GM19468 (cell line): ENCODE results near the gene PDGFC.

Experiments
- ATAC-seq: cut with Tn5 transposase; IDR thresholded peaks from one replicate; pipeline ENCODE4 v1.9.1; 2021; ENCODE audit warnings: mild to moderate bottlenecking, moderate library complexity, moderate number of reproducible peaks; ENCODE audit not compliant: unreplicated experiment; ENCODE audit errors: extremely low read depth

PDGFC gene

DNA sequence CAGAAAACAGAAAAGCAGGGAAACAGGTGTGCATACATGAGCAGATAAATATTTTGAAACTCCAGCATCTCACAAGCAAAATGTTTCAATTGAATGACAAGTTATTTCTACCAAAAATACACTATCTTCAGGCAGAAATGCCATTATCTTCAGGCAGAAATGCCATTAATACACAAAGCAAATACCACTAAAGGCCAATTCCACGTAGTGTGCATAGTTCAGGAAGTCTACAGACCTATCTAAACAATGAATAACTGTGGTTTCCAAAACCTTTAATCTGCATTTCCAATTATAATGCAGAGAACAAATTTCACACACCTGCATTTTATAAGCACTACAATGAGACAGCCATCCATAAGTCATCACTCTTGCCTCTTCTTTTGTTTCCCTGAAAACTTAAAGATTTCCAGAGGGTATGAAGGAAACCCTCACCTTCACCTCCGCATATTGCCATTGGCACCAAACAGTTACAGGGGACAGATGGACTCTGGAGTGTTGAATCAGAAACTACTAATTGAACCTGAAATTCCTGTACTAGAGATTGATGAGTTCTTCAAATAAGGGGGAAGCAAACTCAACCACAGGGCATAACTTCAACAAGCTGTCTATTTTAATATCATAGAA is 179.0 kb downstream of the PDGFC start:
- no peak for ATAC-seq

DNA sequence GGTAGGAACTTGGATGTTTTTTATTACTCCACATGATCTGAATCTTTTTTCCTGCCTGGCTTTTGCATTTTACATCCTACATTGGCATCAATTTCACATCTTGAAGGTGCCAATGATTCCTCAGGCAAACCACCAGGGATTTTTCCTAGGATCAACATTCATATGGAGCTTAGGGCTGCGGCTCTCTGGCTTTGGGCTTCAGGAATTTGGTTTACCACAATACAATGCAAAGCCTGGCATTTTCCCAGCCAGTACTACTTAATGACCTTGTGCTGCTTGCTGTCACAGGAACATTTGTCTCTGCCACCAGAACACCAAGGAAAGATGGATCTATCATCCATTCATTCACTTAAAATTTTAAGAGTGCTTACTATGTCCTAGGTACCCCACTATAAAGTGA is 180.7 kb downstream of the PDGFC start:
- no peak for ATAC-seq

DNA sequence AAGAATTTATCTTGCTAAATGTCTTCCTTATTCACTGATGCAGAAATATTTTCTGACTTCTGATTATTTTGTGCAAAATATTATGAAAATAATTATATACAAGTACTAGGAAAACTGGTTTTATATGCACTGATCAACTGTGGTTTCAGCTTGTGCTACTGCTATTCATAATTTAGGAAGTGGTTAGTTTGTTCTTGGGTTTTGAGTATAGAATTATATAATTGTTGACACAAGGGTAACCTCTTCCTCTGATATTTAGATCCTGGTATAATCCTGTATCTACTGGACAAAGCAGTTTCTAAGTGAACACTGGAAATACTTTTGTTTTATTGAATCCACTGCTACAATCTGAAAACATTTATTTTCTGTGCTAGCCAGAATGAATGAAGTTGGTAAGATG is 182.8 kb downstream of the PDGFC start:
- ATAC-seq: no peak

DNA sequence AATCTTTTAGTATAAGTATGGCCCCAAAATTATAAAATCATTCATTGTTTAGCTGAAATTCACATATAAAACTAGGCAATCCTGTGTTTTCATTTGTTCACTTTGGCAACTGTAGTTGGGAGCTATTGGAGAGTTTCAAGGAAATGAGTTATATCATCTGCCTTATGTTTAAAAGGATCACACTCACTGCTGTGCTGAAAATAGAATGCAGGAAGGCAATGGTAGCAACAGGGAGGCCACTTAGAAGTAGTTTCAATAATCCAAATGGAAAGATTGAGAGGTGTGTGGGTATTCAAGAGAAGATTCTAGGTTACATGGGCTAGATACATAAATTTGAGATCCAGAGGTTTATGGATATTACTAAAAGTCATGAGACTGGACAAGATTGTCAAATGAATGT is 184.9 kb downstream of the PDGFC start:
- no peak for ATAC-seq

DNA sequence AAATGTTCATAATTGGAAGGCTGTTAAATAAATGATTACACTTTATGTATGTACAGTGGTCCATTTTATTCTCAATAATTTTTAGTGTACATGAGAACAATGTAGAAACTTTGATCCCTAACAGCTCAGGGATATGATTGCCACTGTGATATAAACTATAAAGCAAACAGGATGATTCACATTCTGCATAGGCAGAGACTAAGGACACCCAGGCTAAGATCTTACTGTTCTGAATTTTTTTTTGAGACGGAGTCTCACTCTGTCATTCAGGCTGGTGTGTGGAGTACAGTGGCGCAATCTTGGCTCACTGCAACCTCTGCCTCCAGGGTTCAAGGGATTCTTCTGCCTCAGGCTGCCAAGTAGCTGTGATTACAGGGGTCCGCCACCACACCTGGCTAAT is 186.6 kb downstream of the PDGFC start:
- ATAC-seq: no peak

DNA sequence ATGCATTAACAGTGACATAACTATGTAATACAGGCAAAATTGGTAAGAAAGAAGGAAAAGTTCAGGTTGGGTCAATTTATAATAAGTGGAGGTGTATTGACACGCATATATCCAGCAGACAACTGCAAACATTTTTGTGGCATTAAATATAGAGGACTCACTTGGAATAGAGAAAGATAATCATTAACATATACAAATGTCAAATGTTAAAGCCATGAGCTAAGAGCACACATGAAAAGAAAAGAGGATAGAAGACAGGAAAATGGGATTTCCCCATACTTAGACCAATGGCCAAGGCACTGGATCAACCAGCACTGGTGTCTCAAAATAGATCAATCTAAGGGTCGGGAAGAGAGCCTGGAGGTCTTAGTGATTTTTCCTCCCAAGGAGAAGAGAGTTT is 187.6 kb downstream of the PDGFC start:
- no peak for ATAC-seq

DNA sequence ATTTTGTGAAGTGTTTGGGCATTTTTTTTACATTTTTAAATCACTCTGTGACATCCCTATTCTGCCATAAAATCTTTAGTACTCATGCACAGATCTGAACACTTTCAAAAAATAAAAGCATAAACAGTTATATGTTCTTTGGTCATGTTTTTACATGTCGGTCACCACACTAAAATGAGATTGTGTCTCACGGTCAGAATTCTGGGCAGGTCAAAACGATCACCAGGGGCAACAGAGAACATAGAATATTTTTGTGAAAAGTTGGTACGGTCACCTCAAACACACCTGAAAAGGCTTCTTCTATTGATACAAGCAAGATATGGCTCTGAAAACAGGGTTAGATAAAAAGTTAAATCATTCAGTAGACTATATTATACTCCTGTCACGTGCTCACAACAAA is 189.1 kb downstream of the PDGFC start:
- ATAC-seq: no peak

DNA sequence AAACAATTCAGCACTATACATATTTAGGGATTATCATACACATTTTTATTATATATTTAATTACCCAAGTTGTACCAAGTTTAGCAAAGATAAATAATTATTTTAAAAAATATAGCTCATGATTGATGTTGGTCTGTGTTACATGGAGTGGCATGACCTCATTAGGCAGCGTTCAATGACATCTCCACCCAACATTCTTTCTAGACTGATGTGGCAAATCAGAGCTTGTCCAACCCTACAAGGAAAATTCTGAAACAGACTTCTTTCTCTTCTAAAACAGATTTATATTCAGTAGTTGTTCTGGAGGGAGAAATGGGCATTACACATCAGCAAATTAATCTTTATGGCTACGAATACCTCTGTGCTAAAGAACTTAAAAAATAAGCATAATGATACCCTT is 189.7 kb downstream of the PDGFC start:
- no peak for ATAC-seq

DNA sequence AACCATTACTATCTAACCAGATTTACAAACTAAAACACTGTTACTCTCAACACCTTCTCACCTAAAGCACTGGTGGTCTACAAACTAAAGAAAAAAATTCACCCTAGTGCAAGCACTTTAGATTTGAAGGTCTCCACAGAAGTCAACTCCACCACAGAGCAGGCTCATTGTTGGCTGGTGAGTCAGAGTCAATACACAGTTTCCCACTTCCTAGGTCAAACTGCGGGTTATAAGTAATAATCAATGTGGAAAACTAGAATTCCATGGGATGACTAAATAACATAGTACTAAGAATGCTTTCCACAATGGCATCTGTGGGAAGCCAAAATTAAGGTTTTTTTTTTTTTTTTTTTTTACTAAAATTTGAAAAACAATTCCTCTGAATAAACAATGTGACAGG is 191.8 kb downstream of the PDGFC start:
- ATAC-seq: no peak

DNA sequence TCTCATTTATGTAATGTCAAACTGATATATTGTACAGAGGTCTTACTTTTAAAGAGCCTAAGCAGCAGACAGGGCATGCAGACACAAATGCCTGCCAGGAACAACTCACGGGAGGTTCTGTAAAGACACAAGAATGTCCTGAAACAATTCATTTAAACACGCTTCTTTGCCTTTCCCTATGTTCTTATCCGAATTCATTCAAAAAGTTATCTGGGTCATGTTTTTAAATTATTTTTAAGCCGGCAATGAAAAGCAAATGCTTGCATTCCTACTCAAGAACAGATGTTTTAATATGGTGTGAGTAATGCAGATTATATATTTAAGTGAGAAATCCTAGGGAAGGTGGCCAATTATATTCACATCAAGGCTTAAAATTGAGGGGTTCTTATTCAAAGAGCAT is 192.6 kb downstream of the PDGFC start:
- no peak for ATAC-seq

DNA sequence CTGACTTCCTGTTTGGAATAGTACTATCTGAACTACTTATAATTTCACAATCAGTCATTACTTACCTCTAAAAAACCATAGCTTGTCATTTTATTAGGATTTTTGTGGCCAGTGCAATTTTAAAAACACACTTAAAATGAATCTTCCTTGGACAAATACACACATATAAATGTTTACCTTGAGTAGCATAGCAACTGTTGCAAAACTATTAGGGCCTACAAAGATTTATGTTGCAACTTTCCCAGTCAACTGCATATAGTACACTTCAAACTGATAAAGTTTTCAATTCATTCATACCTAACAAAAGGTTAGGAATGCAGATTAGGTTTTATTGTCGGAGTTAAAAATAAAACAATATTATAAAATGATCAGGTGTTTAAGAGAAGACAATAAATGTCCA is 193.0 kb downstream of the PDGFC start:
- ATAC-seq: no peak

DNA sequence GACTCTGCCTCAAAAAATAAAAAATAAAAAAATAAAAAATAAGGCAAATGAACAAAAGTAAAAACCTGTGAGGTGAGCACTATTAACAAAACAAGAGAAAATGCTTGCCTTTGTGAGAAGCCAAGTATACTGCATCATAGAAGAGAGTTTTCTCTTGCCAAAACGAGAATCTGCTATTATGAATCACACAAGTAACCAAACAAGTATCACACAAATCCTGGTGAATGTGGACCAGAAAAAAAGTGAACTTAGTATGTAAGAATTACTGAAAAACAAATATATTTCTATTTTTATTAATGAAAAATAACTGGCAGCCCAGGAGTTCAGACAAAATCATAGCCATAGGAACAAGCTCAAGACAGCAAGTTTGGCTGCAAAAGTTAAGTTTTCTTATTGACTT is 193.5 kb downstream of the PDGFC start:
- ATAC-seq: no peak

DNA sequence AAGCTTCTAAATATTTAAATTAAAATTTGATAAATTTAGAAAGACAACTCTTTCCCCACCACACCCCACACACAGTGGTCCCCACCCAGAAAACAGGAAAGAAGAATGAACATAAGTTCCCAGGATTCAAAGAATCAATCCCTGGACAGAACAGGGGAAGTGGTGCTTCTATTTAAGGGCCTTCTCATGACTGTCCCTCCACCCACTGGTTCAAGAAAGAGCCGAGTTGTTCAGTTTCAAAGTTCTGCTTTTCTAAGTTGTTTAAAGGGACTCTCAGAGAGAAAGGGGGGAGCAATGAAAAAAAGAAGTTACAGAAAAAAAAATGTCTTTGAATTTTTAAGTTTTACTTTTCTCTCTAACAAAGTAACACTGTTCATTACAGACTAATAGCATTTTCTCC is 195.8 kb downstream of the PDGFC start:
- ATAC-seq: no peak

DNA sequence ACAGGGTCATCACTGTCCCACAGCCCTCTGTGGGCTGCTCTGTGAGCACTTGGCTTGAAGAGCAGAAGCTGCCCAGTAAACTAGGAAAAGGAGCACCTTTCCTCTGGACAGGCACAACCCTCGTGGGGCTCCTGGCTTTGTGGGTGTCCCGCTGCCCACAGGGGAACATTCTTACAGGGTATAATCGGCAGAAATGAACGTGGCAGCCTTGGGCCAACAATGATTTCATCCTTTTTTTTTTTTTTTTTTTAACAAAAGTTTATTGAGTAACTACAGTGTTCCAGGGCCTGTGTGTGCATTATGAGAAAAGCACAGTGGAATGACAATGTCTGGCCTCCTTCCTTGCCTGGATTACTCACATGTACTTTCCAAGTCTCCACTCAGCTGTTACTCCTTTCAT is 197.2 kb downstream of the PDGFC start:
- no peak for ATAC-seq

DNA sequence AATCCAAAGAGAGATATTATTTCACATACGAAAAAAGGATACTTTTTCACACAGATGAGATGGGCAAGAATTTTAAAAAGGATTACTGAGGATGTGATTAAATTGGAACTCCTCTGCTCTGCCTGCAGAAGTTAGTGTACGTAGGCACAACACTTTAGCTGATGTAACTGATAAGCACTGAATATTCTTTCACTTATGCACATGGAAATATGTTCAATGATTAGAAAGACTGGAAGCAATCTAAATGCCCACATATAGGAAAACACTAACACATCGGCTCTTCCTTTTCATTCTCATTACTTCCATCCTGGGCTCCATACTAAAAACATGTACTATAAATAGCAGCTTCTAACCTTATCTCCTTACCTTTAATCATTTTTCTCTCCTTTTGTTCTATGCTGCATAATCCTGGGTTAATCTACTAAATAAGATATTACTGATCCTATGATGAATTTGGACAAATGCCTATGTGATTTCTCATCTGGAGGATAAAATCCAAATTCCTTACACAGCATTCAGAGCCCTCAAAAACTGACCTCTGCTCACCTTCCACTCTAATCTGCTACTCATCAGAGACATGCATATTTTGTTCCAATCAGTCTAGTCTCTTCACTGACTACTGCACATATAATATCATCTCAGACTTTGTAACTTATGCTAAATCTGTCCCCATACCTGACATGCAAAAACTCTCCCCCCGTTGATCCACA is 197.8 kb downstream of the PDGFC start:
- ATAC-seq: no peak

DNA sequence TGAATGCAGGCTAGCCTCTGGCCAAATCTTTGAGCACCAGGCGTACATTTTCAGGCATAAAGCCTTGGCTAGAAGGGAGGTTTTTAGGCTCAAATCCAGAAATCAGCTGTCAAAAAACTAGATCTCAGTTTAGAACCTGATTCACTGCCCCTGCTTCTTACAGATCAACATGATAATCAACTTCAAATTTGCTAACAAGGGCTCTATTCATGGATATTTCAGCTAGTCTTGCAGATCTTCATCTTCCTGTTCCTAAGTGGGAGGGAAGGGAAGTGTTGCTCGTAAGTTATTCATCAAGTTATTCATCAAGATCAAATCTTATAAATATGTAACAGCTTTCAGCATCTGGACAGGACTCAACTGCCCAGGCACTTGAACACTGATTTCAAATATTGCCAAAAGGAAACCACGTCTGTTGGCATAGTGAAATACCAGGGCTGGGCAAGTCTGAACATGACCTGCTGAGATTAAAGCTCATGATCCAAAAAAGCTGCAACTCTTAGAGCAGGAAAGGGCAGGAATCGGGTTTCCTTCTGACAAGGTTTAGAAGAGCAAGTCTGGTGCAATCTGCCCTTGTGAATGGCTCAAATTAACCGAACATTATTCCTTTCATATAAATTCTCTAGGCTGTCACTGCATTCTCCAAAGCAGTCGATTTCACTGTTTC is 200.3 kb downstream of the PDGFC start:
- no peak for ATAC-seq

DNA sequence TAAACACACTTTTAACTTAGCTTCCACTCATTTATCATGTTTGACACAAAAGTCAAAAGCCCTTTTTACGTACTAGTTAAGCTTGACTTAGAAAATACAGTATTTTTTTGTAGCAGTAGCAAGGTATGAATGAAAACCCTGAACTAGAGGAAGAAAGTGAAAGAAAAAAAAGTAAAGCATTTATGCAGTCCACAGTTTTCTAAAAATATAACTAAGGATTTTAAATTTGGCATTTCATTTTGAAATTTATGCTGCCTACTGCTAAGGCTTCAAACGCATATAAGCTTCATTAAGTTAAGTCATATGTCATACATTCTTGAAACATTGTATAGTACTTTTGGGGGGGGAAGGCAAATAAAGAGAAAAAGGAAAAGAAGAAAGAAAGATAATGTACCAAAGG is 201.5 kb downstream of the PDGFC start:
- no peak for ATAC-seq

DNA sequence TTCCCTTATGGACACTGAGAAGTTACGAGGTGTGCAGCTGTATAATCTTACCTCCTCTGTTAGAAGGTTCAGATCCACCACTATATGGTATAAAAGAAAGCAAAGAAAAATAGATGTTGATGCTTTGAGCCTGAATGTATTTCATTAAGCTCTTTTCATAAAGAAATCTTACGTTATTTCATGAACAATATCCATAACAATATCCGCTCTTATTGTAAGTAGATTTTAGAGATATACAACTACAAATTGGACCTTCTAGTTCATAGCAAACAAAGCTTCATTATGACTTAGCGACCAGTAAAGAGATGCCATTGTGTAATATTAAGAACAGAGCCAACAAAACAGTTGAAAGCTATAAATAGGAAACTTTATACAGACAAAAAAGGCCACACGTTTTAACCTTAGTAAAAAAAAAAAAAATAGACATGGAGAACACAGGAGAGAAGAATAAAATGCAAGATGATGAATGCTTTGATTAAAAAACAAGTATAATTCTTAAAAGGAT is 203.6 kb downstream of the PDGFC start:
- no peak for ATAC-seq

DNA sequence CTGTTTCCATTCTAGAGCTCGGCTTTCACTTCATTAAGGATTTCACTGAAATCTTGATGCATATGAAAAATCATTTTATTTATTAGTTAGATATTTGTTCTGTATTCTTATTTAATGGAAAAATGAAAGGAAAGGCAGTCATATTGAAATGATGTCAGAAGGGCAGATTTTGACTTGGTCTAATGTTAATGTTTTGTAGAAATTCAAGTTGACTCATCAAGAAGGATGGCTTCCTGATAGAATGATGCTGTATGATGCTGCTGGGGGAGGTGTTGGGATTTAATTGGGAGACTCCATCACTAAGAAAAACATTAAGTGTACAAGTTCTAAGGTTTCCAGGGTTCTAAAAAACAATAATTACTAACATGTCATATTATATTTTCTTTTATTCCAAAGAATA is 204.8 kb downstream of the PDGFC start:
- no peak for ATAC-seq

DNA sequence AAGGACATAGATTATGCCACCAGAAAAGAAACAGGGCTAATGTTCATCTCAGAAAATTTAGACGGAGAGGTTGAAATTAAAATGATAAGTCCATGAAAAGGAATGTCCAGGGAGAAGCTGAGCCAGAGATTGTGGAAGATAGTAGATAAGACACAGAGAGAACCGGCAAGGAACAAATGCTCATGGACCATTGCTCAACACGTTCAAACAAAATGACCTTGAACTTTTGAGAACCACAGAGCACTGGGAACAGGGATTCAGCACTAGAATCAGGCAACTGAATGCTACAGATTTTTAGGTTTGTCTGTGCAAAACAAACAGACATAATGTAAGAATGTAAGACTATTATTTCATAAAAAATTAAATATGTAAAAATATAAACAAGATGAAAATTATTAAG is 206.3 kb downstream of the PDGFC start:
- ATAC-seq: no peak

DNA sequence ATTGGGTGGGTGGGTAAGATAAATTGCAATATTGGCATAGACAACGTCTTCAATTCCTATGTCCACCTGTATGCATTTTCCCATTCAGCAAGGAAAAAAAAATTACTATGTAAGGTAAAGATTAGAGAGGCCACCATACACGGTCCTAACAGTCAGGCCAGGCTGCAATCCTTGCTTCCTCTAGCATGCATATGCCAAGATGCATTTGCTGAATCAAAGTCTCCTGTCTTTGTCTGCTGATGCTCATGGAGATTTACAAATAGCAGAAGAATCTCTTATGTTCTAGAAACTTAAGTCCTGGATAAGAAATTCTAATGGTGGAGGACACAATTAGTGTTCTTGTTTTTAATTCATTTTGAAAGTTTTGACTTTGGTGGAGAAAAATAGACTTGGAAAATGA is 206.8 kb downstream of the PDGFC start:
- ATAC-seq: no peak

DNA sequence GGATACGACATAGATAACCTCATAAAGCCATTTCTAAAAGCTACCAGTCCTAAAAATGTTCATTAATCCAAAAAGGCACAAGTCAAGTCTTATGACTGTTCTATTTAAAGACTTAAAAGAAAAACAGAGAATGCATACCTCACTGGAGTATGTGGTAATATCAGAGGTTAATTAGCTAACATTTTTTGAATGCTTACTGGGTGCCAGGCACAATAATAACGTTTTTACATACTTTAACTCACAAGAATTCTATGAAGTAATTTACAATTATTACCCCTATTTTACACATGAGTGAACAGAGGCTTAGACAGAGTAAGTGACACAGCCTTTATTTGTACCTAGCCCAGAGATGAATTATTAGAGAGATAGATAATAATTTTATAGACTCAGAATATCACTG is 207.5 kb downstream of the PDGFC start:
- ATAC-seq: no peak
